Right cardiac atrium (tissue), 5 donors: Measurements from ENCODE around the gene C22orf23. TPM values are rescaled to one million over a fixed set of nuclear protein-coding genes. Genes with fewer than 3 reads are reported as not detected.

ENCODE experiments used
- ATAC-seq, 2 donors: fragments of 200-7000 bp; cut with Tn5 transposase; one replicate each; pipeline versions ENCODE4 v1.8.0 to v1.9.1; 2020; ENCODE audit warnings: moderate library complexity in 2 of 2, mild to moderate bottlenecking in 1 of 2
- DNase-seq, 3 donors: peaks; one replicate each; pipeline ENCODE4 v3.0.0-alpha.2; 2020
- H3K27ac ChIP-seq: one replicate; pipeline ENCODE4 v1.5.1; 2013; ENCODE audit warnings: mild to moderate bottlenecking, low read length, control low read depth, moderate library complexity
- H3K27me3 ChIP-seq: one replicate; pipeline ENCODE4 v1.6.1; 2013; ENCODE audit not compliant: control insufficient read depth, insufficient read depth
- H3K4me1 ChIP-seq: one replicate; pipeline ENCODE4 v1.6.1; 2013; ENCODE audit warnings: low read length; ENCODE audit not compliant: control insufficient read depth, insufficient read depth
- H3K4me3 ChIP-seq: one replicate; pipeline ENCODE4 v1.5.1; 2013; ENCODE audit warnings: low read length, control low read depth
- H3K9me3 ChIP-seq: one replicate; pipeline ENCODE4 v1.6.1; 2013; ENCODE audit warnings: low read length; ENCODE audit not compliant: control insufficient read depth
- WGBS: extraction: QIAGEN DNeasy Blood & Tissue Kit; methylation state at CpG from one replicate; pipeline ENCODE4 v1.1.7; 2013; 5-methylcytosine and 5-hydroxymethylcytosine counted together
- intact Hi-C, 4 donors: fragments of 100-400 bp; cut with DNase I; formaldehyde crosslinking; loops; one replicate each; pipeline versions ENCODE4 v1.11.0 to v1.14.0; 2022 to 2023
- long read RNA-seq, 4 donors: library from polyadenylated mRNA; unstranded; transcript quantifications; one replicate each; pipeline ENCODE4 v2.0.0, GENCODE V29; 2020 to 2021
- polyA plus RNA-seq: library from polyadenylated mRNA; stranded (reverse); fragments of 200-250 nt; gene quantifications from one replicate; pipeline ENCODE4 v1.2.3, GENCODE V29; 2013
- total RNA-seq, 4 donors: library from RNA; stranded (reverse); fragmentation: NEBNext Ultra II Directional; extraction: Animal tissue kit (Norgen Biotek cat#: 25700); gene quantifications; one replicate each; pipeline ENCODE4 v1.2.1, GENCODE V29; 2021
- donor health status: healthy with polysubstance abuse.
- donor health status: DM: no; HTN: yes; CAD: no.
- donor health status: DM: no; HTN: no; CAD: no.
- donor health status: DM: no; HTN: yes; CAD: no; lungs with severe emphysema.
- donor health status: DM: yes; HTN: yes; CAD: no.

The C22orf23 gene
- total RNA-seq (under 1 TPM; 0.19 to 0.46 (median 0.27) TPM), polyA plus RNA-seq (0.54 TPM)
- long read RNA-seq, donor 1, partial matches to known transcripts: 0 of 3 reads
- long read RNA-seq, donor 1, other reads (novel, unspliced or antisense): 2 of 3 reads
- long read RNA-seq, donor 2, partial matches to known transcripts: 0 of 1 reads
- long read RNA-seq, donor 2, other reads (novel, unspliced or antisense): 1 of 1 reads
- long read RNA-seq, donor 3, partial matches to known transcripts: 0 of 2 reads
- long read RNA-seq, donor 3, other reads (novel, unspliced or antisense): 2 of 2 reads
- long read RNA-seq, donor 4, partial matches to known transcripts: 0 of 5 reads
- long read RNA-seq, donor 4, other reads (novel, unspliced or antisense): 5 of 5 reads

- intact Hi-C loops: loop anchor here in 1 of 4 donors (10.0 kb wide), 1 partner anchor 139 kb away; no protein-coding TSS in a partner anchor
- under 1% methylated on average over 52 of the region's 52 CpGs for WGBS
- H3K4me3 ChIP-seq: peak within 1 kb of the TSS; percentile 84
- no peaks in the 10 kb centered on the region for H3K9me3 ChIP-seq
- H3K27me3 ChIP-seq: no peaks in the 10 kb centered on the region
- DNase-seq (peak; percentile 98 to 99 (median 98)), ATAC-seq (peak; percentile 97)
- peaks cover 3% of the 10 kb centered on the region for H3K4me1 ChIP-seq
- H3K27ac ChIP-seq: peak within 1 kb of the TSS; percentile 7
These were observed at the start of gene C22orf23, which contains the start of gene POLR2F for GRCh38 chr22:37953437-37954179. TSS of gene C22orf23 (minus strand) at chr22:37953601. CDS start at chr22:37953149, 452 bp downstream. TSS of gene POLR2F (plus strand) at chr22:37953699. CDS start at chr22:37953788, 89 bp downstream.

GRCh38 chr22:37999640-38000272 lies 46.4 kb upstream of the C22orf23 start:
- Histone ChIP-seq H3K27ac (no peak overlapping the region), H3K27me3 (no peaks in the 10 kb centered on the region), H3K4me1 (no peaks in the 10 kb centered on the region), H3K4me3 (no peak overlapping the region), H3K9me3 (no peaks in the 10 kb centered on the region)
- WGBS: 69% methylated on average over 16 of the region's 16 CpGs
- intact Hi-C loops: no loop called here
- DNase-seq: peak in 1 of 3 donors; percentile 57
- no peak for ATAC-seq

- WGBS: 72% methylated on average over 10 of the region's 10 CpGs
- H3K27me3 ChIP-seq: no peaks in the 10 kb centered on the region
- H3K27ac ChIP-seq: no peak overlapping the region
- no peaks in the 10 kb centered on the region for H3K9me3 ChIP-seq
- no peak overlapping the region for H3K4me3 ChIP-seq
- no peaks in the 10 kb centered on the region for H3K4me1 ChIP-seq
- DNase-seq: peak in 1 of 3 donors; percentile 48
- no peak for ATAC-seq
- intact Hi-C loops: no loop called here
These were observed 45.8 kb upstream of the C22orf23 start for GRCh38 chr22:37999236-37999635.

- intact Hi-C loops: no loop called here
- no peaks in the 10 kb centered on the region for H3K9me3 ChIP-seq
- no peaks in the 10 kb centered on the region for H3K4me1 ChIP-seq
- DNase-seq (no peak), ATAC-seq (no peak)
- 61% methylated on average over 7 of the region's 7 CpGs for WGBS
- no peak overlapping the region for H3K27ac ChIP-seq
- H3K27me3 ChIP-seq: no peaks in the 10 kb centered on the region
- no peak overlapping the region for H3K4me3 ChIP-seq
These were observed 45.1 kb upstream of the C22orf23 start for GRCh38 chr22:37998543-37998942.

GRCh38 chr22:37996515-37997246 lies 43.3 kb upstream of the C22orf23 start:
- no peaks in the 10 kb centered on the region for H3K27me3 ChIP-seq
- no peaks in the 10 kb centered on the region for H3K4me1 ChIP-seq
- H3K27ac ChIP-seq: no peak overlapping the region
- intact Hi-C loops: no loop called here
- no peak for DNase-seq
- ATAC-seq: peak; percentile 13 to 25
- no peaks in the 10 kb centered on the region for H3K9me3 ChIP-seq
- WGBS: 79% methylated on average over 8 of the region's 8 CpGs
- H3K4me3 ChIP-seq: no peak overlapping the region

DNA sequence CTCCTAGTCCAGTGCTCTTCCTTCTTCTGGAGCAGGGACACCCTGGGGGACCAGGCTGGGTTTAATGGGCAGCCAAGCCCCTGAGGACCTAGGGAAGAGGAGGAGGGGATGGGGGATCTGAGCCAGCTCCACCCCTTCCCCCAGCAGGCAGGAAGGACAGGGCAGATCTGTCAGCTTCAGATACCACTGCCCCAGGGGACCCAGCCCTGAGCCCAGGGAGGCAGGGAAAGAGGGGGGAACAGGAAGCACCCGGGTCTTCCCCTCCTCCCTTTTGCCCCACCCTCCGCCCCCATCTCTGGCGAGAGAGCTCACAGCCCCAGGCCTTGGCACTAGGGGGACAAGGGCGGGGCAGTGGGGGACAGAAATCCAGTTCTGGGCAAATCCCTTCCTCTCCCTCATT lies 42.7 kb upstream of the C22orf23 start:
- peak in 2 of 3 donors; percentile 70 to 73 for DNase-seq
- Histone ChIP-seq H3K4me1 (no peaks in the 10 kb centered on the region), H3K9me3 (no peaks in the 10 kb centered on the region), H3K4me3 (no peak overlapping the region), H3K27ac (no peak overlapping the region), H3K27me3 (no peaks in the 10 kb centered on the region)
- intact Hi-C loops: no loop called here
- ATAC-seq: peak; percentile 27 to 37
- WGBS: 40% methylated on average over 4 of the region's 4 CpGs

- H3K4me1 ChIP-seq: no peaks in the 10 kb centered on the region
- ATAC-seq (no peak), DNase-seq (no peak)
- no peaks in the 10 kb centered on the region for H3K27me3 ChIP-seq
- H3K27ac ChIP-seq: no peak overlapping the region
- H3K9me3 ChIP-seq: no peaks in the 10 kb centered on the region
- intact Hi-C loops: no loop called here
- 90% methylated on average over 4 of the region's 4 CpGs for WGBS
- H3K4me3 ChIP-seq: no peak overlapping the region
These were observed 42.1 kb upstream of the C22orf23 start for GRCh38 chr22:37995460-37995859.

GRCh38 chr22:37994982-37995381 lies 41.6 kb upstream of the C22orf23 start:
- no peaks in the 10 kb centered on the region for H3K9me3 ChIP-seq
- ATAC-seq: no peak
- H3K4me1 ChIP-seq: peaks cover 2% of the 10 kb centered on the region
- DNase-seq: no peak
- intact Hi-C loops: no loop called here
- no peak overlapping the region for H3K4me3 ChIP-seq
- H3K27me3 ChIP-seq: no peaks in the 10 kb centered on the region
- 85% methylated on average over 6 of the region's 6 CpGs for whole genome bisulfite sequencing
- no peak overlapping the region for H3K27ac ChIP-seq

- intact Hi-C loops: no loop called here
- no peak for DNase-seq
- no peaks in the 10 kb centered on the region for H3K27me3 ChIP-seq
- H3K9me3 ChIP-seq: no peaks in the 10 kb centered on the region
- H3K4me1 ChIP-seq: peaks cover 4% of the 10 kb centered on the region
- no peak overlapping the region for H3K4me3 ChIP-seq
- 79% methylated on average over 6 of the region's 6 CpGs for WGBS
- no peak overlapping the region for H3K27ac ChIP-seq
- no peak for ATAC-seq
These were observed 40.6 kb upstream of the C22orf23 start for GRCh38 chr22:37994049-37994448.

DNA sequence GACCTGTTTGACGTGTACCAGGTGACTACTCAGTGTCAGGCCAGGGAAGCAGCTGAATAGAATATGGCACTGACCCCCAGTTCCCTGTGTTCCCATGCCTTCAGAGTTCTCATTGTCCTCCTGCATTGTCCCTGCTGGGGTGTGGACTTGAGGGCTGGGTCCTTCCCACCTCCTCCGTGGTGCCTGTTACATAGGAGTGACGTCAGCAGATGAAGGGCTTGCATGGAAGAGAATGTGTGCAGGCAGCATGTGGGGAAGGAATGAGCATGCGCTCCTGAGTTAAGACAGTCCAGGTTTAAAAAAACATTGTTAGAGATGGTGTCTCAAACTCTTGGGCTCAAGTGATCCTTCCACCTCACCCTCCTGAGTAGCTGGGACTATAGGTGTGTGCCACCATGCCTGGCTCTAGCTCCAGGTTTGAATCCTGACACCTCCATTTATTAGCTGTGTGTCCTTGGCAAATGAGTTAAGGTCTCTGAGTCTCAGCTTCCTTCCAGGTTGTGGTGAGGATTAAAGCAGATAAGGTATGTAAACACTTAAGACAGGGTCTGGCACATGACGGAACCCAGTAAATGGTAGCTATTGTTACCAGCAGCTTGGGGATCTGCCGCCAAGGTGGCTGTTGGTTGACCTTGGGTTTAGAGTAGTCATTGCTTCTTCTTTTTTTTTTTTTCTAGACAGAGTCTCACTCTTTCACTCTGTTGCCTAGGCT lies 38.5 kb upstream of the C22orf23 start:
- ATAC-seq: no peak

More for the DNA sequence above, 38.5 kb upstream of the C22orf23 start:
- H3K4me3 ChIP-seq: no peak overlapping the region
- 81% methylated on average over 6 of the region's 6 CpGs for WGBS
- H3K4me1 ChIP-seq: peaks cover 4% of the 10 kb centered on the region
- no peak overlapping the region for H3K27ac ChIP-seq
- no peaks in the 10 kb centered on the region for H3K27me3 ChIP-seq
- intact Hi-C loops: no loop called here
- no peaks in the 10 kb centered on the region for H3K9me3 ChIP-seq
- no peak for DNase-seq
